ENCODE results near the gene FARP1.

Gene FARP1

DNA sequence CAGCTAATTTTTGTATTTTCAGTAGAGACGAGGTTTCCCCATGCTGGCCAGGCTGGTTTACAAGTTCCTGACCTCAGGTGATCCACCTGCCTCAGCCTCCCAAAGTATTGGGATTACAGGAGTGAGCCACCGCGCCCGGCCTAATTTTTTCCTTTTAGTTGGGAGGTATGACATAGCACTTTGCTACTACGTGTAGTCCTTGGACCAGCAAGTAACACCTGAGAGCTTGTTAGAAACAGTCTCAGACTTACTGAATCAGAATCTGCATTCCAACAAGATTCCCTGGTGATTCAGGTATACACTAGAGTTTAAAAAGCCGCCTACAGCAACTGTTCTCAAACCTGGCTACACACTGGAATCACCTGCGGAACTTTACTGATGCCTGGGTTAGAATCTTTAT is 1.8 kb upstream of the FARP1 start:
- DNase-seq (ENCODE audit: low read depth in 2 of 2): no peak

DNA sequence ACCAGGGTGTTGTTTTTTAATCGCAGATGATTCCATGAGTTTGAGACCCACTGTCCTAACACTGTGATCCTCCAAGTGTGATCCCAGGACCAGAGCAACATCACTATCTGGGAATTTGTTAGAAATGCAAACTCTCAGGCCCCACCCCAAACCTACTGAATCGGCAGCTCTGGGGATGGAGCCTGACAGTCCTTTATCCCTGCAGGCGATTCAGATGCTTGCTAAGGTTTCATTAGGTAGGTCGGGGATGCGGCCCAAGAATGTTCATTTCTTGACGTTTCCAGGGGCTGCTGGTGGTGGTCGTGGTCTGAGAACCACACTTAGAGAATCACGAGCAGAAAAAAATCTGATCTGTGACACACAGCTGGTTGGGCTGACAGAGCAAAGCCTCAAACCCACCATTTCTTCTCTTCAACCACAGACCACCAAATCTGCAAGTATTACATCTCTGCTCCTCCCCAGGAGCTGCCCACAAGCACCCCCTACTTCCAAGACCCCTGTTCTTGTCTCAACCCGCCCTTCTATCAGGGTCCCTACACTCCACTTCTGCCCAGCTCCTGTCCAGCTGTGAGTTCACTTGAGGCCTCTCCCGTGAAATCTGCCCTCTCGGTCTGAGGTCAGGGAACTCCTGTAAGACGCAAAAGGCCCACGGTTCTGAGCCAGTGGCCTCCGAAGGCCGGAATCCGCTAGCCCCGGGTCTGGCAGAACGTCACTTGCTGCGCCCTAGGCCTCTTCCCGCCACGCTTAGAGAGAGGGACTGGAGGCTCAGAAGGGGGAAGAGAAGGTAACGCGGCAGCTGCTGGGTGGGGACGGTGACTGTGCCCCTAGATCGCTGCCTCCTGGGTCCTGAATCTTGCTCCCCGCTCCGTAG is 1.1 kb upstream of the FARP1 start:
- DNase-seq (ENCODE audit: low read depth in 2 of 2): no peak

- DNase-seq (ENCODE audit: low read depth in 2 of 2): no peak
These were observed 261 bp downstream of the FARP1 start for GRCh38 chr13:98143157-98143553.

- DNase-seq (ENCODE audit: low read depth in 2 of 2): no peak
These were observed 720 bp downstream of the FARP1 start for GRCh38 chr13:98143601-98144026.

DNA sequence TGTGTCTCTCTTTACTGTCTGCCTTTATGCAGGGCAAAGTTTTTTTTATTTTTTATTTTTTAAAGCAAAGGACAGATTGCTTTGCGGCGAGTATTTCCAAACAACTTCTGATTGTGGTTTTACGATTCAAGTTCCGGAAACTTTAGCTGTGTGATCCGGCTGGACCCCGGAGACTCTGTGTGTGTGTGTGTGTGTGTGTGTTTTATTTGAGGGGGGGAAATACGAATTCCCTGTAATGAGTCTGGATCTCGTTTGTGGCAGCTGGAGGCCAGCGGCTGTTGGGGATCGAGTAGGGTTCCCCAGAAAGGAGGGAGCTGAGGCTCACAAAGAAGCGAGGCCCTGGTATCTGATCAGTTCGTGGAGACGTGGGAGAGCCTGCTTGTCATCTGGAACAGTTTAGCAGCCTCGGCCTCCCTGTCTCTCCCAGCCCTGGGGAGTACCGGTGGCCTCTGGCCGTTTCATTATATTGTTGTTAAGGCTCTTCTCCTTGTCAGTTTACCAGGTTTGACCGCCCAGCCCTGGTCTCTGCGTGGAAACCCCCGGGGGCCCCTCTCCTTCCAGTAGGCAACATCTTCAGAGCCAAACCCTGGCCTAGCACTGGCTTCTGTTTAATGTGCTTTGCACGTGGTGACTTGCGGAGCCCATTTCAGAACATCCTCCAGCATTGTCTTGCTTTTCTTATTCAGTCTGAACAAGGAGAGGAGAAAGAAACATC is 1.3 kb downstream of the FARP1 start:
- DNase-seq (ENCODE audit: low read depth in 2 of 2): no peak

- no peak for DNase-seq (ENCODE audit: low read depth in 2 of 2)
These were observed 2.0 kb downstream of the FARP1 start for GRCh38 chr13:98144801-98145350.

DNA sequence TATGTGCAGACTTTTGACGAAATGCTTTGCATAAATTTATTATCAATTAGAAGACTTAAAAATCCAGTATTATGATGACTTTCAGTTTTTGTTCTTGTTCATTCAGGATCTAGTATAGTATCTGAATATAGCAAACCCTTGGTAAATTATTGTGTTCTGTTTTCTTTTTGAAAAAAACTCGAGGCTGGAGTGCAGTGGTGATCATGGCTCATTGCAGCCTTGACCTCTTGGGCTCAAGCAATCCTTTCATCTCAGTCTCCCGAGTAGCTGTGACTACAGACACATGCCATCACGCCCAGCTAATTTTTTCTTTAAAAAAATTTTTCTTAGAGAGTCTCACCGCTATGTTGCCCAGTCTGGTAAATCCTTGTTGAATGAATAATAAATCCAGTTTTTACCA is 4.6 kb downstream of the FARP1 start:
- DNase-seq (ENCODE audit: low read depth in 2 of 2): no peak

GRCh38 chr13:98150832-98151479 is 8.1 kb downstream of the FARP1 start:
- no peak for DNase-seq (ENCODE audit: low read depth in 2 of 2)

DNA sequence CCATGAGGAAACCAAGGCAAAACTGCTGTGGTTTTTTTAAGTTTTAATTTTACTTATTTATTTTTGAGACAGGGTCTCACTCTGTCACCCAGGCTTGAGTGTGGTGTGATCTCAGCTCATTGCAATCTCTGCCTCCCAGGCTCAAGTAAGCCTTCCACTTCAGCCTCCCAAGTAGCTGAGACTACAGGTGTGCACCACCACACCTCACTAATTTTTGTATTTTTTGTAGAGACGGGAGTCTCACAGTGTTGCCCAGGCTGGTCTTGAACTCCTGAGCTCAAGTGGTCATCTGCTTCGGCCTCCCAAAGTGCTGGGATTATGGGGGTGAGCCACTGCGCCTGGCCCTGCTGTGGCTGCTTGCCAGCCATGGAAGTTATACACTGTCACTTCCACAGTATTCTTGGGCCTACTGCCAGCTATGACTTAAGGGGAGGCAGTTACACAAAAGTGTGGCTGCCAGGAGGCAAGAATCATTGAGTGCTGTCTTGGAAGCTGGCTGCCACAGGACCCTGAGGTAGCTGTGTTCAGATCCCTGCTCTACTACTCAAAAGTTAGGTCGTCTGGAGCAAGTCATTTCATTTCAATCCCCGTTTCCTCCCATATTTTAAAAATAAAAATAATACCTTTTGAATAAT is 12.7 kb downstream of the FARP1 start:
- DNase-seq (ENCODE audit: low read depth in 2 of 2): no peak

DNA sequence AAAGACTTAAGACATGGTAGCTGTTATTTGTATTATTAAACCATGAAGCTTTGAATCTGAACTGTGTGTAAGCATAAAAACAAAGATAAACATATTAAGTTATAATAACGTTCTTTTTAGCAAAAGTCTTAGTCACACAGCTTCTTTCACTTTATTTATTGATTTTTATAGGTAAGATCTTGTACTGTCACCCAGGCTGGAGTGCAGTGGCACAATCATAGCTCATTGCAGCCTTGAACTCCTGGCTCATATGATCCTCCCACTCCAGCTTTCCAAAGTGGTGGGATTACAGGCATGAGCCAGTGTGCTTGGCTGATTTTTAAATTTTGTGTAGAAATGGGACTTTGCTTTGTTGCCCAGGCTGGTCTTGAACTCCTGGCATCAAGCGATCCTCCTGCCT is 13.4 kb downstream of the FARP1 start:
- DNase-seq (ENCODE audit: low read depth in 2 of 2): no peak

GRCh38 chr13:98157188-98157587 is 14.3 kb downstream of the FARP1 start:
- DNase-seq (ENCODE audit: low read depth in 2 of 2): no peak

DNA sequence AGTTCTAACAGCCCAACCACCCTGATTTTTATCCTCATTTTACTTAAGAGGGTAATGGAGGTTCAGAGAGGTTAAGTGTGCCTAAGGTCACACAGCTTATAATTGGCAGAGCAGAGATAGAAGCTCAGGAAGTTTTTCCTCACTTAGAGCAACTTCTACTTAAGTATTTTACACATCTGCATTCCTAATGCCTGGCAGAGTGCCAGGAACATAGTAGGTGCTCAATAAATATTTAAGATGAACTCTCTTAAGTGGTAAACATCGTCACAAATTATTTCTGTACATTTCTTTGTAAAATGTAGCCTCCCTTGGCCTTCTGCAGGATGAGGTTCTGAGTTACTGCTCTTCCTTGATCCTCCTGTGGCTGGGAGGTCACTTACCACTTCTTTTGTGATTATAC is 14.7 kb downstream of the FARP1 start:
- DNase-seq (ENCODE audit: low read depth in 2 of 2): no peak

GRCh38 chr13:98158172-98158899 is 15.4 kb downstream of the FARP1 start:
- DNase-seq (ENCODE audit: low read depth in 2 of 2): no peak

GRCh38 chr13:98162935-98163334 is 20.0 kb downstream of the FARP1 start:
- no peak for DNase-seq (ENCODE audit: low read depth in 2 of 2)

DNA sequence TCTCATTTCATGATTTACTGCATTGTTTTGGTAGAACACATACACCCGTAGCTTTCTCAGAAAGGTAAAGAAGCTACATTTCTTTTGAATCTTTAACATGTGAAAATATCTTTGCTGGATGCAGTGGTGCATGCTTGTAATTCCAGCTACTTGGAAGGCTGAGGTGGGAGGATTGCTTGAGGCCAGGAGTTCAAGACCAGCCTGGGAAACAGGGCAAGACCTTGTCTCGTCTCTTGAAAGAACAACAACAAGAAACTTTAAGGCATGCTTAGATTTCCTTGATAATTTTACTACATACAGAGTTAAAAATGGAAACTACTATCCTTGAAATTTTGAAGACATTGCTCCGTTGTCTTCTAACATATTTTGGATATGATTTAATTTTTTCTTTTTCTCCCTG is 26.4 kb downstream of the FARP1 start:
- no peak for DNase-seq (ENCODE audit: low read depth in 2 of 2)

DNA sequence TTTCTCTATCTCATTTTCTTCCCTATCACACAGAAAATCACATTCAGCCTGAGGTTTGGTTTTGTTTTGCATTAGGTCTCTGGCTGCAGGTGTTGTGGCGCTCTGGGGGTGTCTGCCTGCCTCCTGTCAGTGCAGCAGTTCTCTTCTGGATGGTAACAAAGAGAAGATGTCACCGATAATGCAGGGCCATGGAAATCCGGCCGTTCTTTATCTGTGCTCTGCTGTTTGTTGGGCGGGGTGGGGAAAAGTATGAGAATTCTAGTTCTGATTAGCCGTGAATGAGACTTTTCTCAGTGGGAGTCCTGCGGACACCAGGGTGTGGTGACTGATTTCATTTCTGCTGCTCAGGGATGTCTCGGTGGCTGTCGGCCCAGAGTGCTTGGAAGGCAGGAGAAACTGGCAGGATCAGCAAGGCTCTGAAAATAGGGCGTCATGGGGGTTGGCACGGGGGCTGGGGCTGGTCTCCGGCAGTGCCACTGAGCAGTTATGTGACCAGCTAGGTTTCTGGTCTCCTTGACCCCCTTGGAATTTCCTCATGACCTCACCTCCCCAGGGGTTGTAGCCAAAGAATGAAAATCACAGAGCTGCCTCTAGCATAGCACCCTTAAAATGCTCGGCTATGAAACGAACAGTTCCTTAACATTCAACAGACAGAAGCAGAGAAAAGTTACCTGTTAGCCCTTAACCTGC is 29.2 kb downstream of the FARP1 start:
- DNase-seq (ENCODE audit: low read depth in 2 of 2): no peak

- DNase-seq (ENCODE audit: low read depth in 2 of 2): no peak
These were observed 29.9 kb downstream of the FARP1 start for GRCh38 chr13:98172590-98173422.

DNA sequence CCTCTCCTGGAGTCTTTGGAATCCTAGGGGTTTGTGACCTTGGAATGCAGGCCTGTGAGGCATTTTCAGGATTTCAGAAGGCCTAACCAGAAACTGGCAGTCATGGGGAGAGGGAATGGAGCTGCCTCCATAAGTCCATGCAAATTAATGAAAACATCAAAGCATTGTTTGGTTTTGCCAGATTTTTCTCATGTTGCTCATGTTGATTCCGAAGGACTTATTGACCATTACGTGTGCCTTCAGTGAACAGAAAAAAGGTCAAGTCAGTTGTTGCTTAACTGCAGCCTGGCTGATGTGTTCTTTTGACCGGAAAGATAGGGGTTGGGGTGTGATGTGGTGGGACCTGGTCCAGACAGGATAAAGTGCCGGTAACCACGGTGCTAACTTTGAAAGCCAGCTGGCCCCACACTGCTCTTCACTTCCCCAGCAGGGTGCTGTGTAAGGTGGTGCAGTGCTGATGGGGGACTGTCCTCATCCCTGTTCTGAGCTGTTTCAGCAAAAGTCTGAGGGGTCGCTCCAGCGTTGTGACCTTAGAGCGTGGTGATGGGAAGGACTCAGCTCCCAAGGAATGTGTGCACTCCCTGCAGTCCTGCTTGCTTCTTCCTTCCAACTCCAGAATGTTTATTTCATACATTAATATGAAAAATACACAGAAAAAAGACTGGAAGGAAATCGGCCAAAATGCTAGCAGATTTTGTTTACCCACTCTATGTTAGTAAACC is 30.7 kb downstream of the FARP1 start:
- DNase-seq (ENCODE audit: low read depth in 2 of 2): no peak

DNA sequence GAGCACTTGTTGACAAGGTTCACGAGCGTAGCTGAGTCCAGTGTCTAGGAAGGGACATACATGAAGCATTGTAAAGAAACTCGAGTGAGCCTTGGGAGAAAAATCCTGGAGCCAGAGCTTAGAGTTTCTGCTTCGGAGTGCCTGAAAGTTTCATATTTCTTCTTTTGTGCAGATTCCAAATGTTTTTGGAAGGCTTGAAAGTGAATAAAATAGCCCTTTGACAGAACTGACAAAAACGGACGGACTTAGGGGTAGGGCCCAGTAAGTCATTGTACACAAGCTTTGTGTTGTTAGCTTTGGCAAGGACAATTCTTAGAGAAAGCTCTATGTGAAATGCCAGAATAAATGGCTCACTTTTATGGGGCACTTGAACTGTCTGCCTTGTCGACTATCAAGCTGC is 31.4 kb downstream of the FARP1 start:
- no peak for DNase-seq (ENCODE audit: low read depth in 2 of 2)

Data from stimulated activated CD4-positive, alpha-beta T cell treated with anti-CD3 and anti-CD28 coated beads, Interleukin-1b, Interleukin-23, amount 100 ng/mL, for 4 hours (primary cell).